Stimulated activated CD4-positive, alpha-beta T cell treated with anti-CD3 and anti-CD28 coated beads, TNF-alpha, amount 100 ng/mL, for 4 hours (primary cell): ENCODE data around the gene MTUS2.

Experiments
- DNase-seq, 3 experiments: peaks; one replicate each; pipeline ENCODE4 v3.0.0-alpha.2; 2020; ENCODE audit warnings: low read depth in 3 of 3

MTUS2 gene

DNA sequence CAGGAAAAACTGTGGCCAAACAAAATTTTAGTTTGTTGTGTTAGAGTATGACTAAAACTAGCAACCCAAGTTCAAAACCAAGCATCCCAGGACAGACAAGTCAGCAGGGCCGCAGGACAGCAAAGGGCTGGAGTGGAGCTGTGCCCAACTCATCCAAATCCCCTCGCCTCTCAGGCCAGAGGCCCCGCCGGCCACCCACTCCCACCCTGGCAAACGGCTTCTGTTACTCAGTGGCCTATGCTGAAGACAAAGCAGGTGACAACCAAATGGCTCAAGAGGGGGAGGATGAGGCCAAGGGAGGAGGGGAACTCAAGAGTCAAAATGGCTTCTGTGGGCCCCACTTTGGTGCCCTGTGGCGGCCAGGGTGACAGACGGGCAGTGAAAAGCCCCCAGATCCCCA lies 705.6 kb downstream of the MTUS2 start:
- no peak for DNase-seq

DNA sequence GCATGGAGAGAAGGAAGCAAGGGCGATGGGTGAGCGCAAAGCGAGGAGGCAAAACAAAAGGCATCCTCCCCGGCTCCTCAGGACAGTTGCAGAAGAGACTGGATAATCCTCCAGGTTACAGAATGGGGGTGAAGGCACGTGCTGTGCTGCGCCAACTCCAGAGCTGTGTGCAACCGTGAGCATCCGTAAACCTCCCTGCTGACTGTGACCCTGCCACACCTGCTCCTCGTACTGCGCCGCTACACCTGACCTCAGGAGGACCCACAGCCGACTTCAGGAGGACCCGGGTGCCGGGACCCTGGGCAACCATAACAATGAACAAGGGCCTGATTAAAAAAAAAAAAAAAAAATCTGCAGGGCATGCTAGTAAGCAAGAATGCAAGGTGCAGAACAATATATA lies 706.6 kb downstream of the MTUS2 start:
- no peak for DNase-seq

DNA sequence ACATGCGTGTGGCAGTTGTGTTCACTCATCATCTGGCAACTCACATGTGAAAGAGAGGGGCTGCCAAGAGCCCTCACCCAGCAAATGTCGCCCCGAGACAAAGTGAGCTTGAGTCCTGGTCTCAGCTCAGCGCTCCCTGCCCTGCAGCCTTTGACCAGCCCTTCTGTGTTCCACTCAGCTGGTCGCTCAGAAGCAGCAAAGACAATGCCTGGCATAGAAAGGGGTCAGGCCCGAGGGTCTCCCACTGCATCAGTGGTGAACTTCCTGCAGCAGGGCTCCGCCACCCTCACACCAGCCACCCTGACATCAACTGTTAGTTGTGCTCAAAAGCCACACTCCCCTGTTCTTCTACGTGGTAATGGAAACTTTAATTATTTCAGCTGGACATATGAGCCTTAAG lies 707.4 kb downstream of the MTUS2 start:
- DNase-seq, result no peak

DNA sequence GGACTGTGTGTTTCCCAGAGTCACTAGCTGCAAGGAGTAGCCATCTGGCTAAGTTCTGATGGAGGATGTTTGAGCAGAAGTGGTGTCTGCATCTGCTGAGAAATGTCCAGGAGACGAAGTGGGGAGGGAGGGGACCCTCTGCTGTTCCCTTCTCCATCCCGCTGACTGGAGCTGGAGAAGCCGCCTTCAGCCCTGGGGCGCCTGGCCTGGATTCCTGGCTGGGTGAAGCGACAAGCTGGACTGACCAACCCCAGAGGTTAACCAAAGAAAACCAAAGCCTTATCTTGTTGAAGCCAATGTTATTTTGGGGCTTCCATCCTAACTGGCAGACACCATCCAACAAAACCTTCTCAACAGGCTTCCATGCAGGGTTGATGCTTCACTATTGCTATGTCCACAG lies 707.8 kb downstream of the MTUS2 start:
- no peak for DNase-seq

DNA sequence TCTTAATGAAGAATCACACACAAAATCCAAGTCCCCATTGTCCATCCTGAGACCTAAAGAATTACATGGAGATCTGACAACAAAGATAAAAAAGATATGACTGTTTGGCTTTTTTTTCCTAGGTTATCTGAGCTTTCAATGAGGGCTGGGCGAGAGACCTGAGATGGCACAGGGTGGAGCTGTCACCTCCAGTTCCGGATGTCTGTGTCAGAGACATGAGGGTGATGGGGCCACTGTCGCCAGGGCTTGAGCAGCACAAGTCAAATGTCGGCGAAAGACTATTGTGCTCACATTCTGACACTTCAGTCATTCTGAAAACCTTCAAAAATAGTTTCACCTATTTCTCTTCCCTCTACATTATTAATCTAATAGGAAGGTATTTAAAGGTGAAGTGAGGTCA lies 709.6 kb downstream of the MTUS2 start:
- no peak for DNase-seq

DNA sequence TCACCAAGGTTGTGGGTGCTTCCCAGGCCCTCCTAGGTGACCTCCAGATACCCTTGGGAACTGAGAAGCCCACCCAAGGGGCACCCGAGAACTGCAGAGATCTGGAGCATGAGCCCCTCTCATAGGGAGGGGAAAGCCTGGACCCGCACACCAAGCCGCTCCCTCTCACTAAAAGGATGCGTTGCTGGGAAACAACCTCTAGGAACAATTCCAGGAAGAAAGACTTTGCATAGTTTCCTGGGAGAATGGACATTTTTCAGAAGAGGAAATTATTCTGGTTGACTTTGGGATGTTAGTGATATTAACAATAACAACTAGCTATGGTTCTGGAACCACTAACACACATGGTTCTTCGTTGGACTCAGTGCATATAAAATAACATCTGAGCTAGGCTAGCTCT lies 710.8 kb downstream of the MTUS2 start:
- no peak for DNase-seq

DNA sequence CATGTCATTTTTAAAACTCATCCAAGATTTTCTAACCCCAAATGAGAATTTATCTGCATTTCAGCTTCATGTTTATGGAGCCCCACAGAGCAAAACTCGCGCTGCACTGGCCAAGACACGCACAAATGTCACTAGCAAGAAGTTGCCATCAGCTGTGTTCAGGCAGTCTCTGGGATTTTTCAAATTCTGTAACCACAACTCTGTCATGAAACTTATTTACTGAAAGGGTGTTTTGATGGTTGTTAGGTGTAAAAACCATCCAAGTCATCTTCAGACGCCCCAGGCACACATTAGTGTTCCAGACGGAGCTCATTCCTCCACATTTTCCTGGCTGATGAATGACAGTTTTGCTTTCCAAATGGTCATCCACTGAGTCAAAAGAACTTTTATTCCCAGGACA lies 712.0 kb downstream of the MTUS2 start:
- DNase-seq, result no peak

DNA sequence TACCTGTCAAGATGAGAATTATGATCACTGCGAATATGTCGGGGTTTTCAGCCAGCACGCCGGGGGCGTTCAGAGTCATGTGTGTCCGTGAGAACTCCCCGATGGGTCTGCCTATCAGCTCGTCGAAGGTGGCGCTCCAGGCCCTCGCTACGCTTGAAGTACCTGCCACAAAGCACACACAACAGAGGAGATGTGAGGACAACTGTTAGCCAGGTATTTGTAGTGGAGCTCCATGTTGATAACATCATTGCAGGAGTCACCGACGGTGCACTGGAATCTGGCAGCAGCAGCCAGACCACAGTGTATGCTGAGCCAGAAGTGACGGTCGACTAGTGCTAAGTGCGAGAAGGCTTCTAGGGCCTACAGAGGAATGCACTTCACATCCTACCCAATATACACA lies 712.7 kb downstream of the MTUS2 start:
- no peak for DNase-seq

DNA sequence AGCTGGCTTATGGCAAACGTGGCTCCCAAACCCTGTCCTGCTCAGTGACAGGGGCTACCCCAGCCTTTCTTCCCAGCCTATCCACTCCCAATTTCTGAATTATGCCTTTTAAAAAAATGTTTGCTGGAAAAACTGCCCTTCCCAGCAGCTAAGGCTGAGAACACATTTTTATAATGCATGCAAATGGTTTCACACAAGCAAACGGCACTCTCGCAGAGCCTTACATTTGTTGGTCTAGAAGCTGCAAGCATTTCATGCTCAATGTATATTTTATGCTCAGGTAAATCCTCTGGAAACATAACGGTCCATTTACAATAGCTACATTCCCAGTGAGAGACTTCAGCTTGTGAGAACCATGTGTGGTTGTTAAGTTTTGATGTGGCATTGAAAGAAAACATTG lies 713.9 kb downstream of the MTUS2 start:
- DNase-seq, result no peak

DNA sequence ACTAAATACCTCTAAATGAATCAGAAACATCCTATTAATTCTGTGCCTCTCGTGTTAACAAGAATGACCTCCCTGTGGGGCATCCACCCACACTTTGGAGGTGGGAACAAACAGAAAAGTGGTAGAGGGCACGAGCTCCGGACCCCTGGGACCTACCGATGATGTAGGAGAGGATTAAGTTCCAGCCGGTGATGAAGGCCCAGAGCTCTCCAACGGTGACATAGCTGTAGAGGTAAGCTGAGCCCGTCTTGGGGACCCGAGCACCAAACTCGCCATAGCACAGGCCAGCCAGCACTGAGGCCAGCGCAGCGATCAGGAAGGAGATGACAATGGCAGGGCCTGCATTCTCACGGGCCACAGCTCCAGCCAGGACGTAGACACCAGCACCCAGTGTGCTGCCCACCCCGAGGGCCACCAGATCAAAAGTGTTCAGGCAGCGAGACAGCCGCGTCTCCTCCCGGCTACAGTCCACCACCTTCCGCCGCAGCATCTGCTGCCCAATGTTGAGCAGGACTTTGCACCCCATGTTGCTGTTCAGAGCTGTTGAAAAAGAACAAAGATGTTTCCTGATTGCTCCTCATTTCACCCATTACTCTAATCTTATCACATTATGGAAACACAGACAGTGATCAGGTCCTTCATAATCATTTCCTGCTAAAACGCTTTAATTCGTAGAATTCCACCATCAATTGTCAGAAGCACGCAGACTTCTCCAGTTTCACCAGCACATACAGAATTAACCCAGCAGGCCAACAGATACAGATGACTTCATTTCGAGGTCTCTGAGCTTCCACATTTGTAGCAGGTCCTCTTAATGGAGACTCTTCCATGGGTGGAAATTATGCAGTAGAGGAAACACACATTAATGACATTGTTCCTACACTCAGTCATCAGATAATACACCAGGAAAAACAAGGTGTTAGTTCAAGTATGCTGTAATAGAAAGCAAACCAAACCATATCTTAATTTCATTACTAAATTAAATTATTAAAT lies 715.8 kb downstream of the MTUS2 start:
- no peak for DNase-seq

DNA sequence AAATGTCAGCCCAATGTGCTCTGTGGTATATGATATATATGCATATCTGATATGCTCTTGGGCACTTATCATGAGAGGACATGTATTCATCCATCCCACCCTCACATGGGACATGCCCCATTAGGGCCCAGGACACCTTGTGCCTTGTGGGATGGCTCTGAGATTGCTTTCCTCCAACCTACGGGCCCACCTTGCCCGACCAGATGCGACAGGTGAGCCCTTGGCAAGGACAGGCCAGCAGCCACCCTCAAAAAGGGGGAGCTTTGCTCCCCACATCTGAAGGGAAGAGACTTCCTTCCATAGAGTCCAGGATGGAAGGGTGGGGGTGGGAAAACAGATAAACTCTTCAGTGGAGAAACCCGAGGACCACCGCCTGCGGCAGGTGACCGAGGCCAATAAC lies 716.7 kb downstream of the MTUS2 start:
- DNase-seq, result no peak

DNA sequence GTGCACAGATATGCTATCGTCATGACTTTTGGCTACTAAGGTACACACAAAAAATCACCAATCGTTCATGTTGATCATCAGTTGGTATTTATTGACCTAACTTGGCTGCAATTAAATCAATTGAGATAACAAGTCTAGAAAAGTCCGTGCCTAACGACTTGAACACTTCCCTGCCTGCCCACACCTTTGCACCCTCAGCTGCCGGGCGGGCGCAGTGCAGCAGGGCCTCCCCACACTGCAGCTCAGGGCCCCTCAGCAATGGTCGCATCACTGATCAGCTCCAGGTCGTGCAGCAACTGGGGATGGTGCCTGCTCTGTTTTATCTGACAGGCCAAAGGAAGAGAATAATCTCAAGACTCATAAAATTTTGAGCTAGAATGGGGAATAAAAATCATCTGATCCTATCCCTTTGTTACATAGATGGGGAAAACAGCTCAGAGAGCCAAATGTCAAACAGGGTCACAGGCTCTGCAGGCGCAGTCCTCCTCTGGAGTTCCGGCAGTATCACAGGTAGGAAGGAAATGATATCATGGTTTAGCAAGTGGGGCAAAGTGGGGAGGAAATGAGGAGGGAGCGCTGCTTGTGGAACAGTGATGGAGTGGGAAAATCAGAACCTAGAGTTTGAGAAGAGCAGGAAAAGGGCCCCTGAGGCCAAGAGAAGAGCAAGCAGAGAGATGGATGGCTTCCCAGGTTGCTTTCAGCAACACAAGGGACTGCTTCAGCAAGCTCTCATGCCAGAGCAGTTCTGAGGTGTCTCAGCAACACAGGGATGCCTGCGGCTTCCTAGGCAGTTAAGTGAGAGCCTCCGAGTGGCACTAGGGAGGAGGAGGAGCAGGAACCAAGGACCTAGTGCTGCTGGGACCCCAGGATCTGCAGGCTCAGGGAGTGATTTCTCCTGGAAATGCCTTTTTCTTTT lies 717.9 kb downstream of the MTUS2 start:
- DNase-seq, result no peak

DNA sequence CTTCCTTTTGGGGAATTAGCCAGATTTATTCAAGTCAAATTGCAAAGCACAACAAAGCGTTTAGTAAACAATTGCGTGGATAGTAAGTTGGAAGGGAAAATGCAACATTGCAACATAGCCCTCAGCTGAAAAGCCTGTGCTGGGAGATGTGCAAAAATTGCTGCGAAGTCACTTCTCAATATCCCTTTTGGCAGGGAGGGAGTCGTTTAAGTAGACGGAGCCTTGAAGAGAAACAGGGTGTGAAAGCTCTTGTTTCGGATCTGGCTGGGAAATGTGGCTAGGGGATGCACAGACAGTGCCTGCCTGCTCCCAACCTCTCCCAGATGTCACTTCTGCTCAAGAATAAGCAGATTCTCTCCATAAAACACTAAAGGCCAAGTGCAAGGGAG lies 718.5 kb downstream of the MTUS2 start:
- no peak for DNase-seq

DNA sequence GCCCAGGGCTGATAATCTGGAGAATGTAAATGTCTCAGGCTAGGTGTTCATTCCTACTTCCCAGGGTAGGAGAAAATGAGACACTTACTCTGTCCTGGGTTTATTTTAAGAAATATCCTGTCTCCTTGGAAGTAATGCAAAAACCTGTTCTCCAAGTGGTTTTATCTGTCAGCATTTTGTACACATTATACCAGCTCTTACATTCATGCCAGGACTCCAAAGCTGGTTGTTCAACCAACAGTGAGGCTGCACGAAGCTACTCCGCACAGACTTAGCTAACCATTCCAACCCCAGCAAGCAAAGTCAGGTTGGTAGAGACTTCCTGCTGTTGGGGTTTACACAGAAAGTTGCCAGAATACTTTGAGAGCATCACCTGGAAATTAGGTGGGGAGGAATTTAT lies 719.7 kb downstream of the MTUS2 start:
- DNase-seq, result no peak

DNA sequence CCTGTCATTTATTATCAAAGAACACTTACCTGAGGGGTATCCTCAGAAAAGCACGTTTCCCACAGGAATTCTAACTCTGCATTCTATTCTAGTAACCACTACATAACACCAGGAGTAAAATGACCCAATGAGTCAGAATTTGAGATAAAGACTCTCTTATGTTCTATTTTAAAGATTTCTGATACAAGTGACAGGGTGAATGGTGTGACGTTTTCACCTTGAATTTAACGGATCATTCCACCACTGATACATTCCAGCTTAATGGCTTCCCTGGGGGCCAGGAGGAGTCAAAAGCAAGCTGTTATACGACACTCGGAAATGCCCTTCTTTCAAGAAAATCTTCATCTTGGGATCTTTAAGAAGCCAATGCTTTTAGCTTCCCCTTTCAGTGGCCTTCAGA lies 720.2 kb downstream of the MTUS2 start:
- DNase-seq, result no peak

DNA sequence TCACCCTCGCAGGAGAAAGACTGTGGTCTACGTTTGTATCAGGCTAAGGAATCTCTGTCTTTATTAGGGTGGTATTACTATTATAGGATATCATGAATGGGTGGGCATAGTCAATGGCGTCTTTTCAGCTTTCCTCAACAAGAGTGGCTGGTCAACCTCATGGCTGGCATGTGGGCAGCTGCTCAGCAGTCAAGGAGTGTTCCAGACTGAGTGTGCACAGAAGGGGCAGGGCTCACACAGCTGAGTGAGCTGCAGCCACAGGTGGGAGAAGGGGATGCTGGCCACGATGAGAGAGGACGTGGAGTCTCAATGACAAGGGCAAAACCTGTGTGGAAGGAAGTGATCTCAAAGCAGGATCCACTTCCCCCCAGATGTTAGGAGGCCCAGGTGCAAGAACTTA lies 720.7 kb downstream of the MTUS2 start:
- no peak for DNase-seq

DNA sequence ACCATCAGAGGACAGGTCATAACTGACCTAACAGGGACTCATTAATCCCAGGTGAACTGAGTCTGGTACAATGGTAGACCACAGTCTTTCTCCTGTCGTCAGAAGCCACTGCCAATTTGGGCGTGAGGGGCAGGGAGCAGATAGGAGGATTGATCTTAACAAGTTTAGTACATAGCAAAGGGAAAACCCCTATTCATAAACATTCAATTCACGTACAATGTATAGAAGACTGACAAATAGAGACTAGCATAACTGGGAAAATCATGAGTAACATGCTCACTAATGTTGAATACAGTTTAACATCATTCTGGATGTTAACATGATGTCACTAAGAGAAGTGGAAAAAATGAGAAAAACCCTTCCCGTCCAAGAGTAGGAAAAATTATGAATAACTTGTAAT lies 721.3 kb downstream of the MTUS2 start:
- DNase-seq, result no peak

DNA sequence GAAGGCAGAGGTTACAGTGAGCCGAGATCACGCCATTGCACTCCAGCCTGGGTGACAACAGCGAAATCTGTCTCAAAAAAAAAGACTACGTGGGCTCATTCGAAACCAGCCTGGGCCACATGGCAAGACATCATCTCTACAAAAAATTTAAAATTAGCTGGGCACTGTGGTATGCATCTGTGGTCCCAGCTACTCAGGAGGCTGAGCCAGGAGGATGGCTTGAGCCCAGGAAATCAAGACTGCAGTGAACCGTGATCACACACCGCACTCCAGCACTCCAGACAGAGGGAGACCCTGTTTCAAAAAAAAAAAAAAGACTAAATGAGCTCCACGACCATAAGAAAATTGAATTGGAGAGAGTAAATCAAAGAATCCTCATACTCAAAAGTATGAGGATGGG lies 722.2 kb downstream of the MTUS2 start:
- DNase-seq, result no peak

DNA sequence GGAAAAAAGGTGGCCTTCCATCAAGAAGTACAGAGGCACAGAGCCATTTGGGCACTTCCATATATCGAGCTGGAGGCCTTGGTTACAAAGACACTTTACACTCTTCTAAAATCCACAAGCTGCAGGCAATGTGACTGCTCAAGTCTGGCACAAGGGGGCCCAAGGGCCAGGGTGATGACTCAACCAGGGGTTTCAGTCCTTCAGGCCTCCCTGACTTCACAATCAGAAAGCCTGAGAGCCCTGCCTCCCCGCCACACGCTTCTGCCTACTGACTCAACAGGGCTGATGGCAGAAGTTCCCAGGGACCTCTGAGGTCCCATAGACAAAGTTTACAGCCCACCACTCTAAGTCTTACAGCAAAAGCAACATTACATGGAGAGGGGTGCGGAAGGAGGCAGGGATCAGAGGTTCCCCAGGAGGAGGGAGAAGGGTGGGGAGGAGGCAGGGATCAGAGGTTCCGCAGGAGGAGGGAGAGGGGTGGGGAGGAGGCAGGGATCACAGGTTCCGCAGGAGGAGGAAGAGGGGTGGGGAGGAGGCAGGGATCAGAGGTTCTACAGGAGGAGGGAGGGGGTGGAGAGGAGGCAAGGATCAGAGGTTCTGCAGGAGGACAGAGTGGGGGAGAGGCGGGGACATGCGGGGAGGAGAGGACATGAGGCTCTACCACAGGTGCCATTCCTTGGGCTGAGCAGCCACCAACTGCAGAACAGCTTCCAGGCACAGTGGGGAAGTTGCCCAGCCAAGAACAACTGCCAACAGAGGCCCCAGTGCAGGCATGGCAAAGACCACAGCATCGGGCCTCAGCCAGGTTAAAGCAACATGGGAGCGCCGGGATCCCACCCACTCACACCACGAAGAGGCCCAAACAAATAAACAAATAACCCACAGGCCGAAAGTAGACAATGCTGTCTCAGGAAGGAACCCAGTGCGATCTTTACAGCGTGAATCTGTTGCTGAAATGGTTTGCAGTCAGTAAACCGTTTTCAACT lies 723.4 kb downstream of the MTUS2 start:
- peak in 1 of 3 experiments; percentile 9 for DNase-seq

DNA sequence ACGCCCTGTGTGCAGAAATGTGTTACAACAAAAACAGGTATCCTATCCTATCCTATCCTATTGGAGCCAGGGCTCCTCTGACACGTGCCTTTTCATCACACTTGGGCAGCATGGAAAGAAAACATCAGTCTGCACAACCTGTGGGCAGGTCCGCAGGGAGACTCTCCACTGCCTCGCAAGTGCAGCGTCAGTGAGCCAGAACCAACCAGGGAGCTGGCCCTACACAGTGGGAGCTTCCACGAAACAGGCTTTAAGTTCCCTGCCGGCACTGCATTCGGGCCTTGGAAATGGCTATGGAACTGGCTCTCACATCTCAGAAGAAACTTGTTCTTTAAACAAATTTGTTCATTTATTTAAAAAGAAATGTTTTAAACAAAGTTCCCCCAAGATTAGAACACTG lies 725.8 kb downstream of the MTUS2 start:
- no peak for DNase-seq

DNA sequence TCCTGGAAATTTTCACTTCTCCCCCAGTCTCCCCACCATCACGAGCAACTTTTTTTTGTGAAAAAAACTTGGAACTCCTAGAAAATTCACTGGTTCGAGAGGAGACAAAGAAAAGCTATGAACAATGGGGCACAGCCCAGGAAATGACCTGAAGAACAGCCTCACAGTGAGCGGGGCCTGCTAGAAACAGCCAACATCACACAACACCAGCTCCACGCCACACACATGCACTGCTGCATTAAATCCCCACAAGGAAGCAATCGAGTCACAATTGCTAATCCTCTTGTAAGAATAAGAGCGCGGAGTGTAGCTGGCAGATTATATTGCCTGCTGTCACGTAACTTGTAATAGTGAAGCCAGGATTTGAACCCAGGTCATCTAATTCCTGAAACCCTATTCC lies 726.5 kb downstream of the MTUS2 start:
- DNase-seq, result no peak

DNA sequence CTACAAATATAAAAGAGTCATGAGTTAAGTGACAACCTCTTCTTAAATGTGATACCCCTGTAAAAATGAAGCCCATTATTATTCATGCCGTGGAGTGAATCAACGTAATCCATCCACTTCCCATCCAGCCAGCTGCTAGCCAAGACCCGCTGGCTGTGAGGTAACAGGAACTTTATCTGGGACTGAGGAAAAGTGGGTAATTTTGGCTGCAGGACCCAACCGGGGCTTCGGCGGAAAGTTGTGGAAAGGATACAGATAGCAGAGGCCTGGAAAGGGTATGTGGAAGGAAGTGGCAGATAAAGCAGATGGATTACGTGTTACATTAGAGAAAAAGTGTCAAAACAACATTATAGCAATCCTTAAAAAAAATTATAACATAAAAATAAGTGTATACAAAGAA lies 727.0 kb downstream of the MTUS2 start:
- DNase-seq, result no peak
